HG02852 (cell line): ENCODE results near the gene PLIN1.

Experiments used
- ATAC-seq: cut with Tn5 transposase; IDR thresholded peaks from one replicate; pipeline ENCODE4 v1.9.1; 2021; ENCODE audit warnings: mild to moderate bottlenecking, moderate library complexity; ENCODE audit not compliant: unreplicated experiment

PLIN1 gene

GRCh38 chr15:89672221-89673164 lies 6.7 kb downstream of the PLIN1 start:
- no peak for ATAC-seq

GRCh38 chr15:89671687-89672086 lies 7.5 kb downstream of the PLIN1 start:
- ATAC-seq, result no peak

GRCh38 chr15:89670971-89671560 lies 8.1 kb downstream of the PLIN1 start:
- no peak for ATAC-seq

DNA sequence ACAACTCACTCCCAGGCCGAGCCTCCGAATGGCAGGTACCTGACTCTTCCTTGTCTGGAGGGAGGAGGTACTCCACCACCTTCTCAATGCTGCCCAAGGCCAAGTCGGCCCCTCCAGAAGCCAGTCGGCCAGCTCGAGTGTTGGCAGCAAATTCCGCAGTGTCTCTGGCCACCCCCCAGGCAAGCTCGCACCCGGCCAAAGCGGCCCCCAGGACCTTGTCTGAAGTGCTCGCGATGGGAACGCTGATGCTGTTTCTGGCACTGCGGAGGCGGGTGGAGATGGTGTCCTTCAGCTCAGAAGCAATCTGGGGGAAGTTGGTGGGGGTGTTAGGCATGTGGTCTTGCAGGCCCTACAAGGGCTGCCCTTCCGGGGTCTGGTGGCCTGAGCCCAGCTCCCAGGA lies 9.2 kb downstream of the PLIN1 start:
- ATAC-seq, result no peak

GRCh38 chr15:89669309-89669865 lies 9.8 kb downstream of the PLIN1 start:
- ATAC-seq, result no peak

DNA sequence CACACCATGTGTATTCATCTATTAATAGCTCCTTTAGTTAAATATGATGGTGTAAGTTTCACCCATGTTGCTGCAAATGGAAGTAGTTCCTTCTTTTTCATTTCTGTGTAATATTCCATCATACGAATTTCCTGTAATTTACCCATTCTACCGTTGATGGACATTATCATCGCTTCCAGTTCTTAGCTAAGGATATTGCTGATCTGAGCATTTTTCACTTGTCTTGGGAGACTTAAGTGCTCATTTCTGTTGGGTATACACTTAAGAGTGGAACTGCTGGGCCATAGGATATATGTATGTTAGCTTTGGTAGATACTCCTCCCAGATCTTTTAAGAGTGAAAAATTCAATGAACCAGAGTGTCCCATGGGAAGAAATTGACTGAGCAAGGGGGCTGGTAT lies 11.0 kb downstream of the PLIN1 start:
- ATAC-seq, result no peak

DNA sequence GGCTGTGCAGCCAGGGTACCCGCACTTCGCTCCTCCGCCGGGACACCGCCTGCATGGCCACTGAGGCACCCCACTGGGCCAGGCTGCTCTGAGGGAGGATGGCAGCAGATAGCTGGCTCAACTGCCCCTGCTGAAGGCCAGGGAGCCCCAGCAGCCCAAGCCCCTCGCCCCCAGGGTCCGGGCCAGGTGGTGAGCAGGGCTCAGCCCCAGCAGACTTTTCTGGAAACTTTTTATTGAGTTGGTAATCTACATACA lies 11.5 kb downstream of the PLIN1 start:
- no peak for ATAC-seq

DNA sequence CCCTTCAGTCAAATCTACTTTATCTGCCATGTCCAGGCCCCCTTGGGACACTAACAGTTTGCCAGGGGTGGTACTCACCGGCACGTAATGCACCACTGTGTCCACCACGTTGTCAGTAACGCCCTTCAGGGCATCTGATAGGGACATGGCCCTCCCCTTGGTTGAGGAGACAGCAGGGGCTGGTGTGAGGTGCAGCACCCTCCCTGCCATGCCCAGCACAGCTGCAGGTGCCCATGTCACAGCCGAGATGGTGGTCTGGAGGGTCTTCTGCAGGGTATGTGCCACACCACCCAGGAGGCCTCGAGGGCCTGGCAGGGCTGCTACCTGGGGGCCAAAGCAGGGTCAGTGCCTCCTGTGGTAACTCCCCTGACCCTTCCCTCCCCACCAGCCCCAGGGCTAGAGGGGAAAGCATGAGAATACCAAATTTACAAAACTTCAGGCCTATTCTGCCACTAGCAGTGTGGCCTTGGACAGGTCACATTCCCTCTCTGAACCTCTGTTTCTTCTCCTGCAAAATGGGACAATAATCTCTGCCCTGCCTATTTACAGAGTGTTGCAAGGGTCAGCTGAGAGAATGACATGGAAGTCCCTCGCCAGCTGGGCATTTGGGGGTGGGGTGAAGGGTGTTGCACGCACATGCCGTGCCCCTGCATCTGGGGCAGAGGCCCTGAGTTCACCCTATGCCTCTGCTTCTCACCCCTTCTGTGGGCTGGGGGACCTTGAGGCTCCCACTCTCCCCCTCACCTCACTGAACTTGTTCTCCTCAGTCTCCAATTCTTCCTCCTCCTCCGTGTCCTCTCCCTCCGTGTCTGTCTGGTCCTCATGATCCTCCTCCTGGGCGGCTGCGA lies 12.1 kb downstream of the PLIN1 start:
- no peak for ATAC-seq

DNA sequence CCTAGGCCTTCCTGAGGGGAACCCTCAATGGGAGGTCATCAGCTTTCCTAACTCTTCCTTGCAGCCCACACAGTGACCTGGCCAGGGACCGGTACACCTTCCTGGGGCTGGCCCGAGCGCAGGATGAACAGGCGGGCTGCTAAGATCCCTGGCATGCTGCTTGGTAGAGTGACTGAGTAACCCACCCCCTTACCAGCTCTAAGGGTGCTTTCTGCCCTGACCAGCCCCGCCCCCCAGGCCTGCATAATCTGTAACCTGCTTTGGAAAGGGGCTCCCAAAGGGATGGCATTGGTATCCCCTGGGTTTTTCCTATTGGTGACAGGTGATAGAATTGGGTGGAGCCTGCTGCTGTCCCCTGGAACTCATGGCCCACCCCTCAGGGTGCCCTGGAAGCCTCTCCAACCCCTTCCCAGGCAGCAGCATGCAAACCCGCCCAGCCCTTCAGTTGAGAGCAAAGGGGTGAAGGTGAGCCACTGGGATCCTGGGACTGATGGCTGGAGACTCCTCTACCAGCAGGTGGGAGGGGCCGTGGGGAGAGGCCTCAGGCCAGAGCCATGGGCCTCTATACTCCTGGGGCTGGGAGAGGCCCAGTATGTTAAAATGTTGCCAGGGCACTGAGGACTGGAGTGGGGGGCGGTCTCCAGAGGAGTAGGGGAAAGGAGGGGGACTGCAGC lies 12.8 kb downstream of the PLIN1 start:
- no peak for ATAC-seq

- ATAC-seq, result no peak
Observed at GRCh38 chr15:89665449-89666181, 13.6 kb downstream of the PLIN1 start.

- ATAC-seq, result no peak
Observed at GRCh38 chr15:89664441-89665350, 14.5 kb downstream of the PLIN1 start.

DNA sequence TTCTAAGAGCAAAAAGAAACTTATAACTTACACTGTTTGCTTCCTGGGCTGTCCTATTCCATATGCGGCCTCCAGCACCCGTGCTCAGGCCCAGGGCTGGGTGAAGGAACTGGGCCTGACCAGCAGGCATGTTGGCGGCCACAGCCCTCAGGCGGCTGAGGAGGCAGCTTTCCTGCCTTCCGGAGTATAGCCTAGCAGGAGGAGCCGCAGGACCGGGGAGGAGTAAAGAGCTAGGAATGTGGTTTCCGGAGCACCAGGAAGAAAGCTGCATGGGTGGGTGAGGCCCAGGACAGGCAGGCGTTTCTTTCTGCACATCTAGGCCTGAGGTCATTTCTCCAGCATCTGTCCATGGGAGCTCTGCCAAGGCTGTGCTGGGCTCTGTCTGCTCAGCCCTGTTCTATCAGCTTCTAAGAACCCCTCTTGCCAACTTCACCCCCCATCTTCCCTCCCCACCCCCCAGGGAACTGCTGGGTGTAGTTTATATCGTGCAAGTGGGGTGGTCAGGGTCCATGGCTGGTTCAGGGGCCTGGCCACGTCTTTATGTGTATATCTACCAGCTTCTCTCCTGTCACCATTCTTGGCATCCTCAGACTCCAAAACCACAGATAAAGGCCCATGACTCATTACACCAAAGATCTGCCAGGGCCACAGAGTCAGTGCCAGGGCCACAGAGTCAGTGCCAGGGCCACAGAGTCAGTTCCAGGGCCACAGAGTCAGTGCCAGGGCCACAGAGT lies 16.1 kb downstream of the PLIN1 start:
- no peak for ATAC-seq

GRCh38 chr15:89660556-89660955 lies 18.6 kb downstream of the PLIN1 start:
- no peak for ATAC-seq

DNA sequence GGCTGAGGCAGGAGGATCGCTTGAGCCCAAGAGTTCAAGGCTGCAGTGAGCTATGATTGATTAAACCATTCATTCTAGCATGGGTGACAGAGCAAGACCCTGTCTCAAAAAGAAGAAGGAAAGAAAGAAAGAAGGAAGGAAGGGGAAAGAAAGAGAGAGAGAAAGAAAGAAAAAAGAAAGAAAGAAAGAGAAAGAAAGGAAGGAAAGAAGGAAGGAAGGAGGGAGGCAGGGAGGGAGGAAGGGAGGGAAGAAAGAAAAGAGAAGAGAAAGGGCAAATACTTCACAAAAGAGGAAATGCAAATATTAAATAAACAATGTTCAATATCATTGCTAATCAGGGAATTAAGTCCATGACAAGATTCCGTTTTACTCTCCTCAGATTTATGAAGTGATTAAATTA lies 19.9 kb downstream of the PLIN1 start:
- ATAC-seq, result no peak

- ATAC-seq, result no peak
Observed at GRCh38 chr15:89657686-89658200, 21.4 kb downstream of the PLIN1 start.

- ATAC-seq, result no peak
Observed at GRCh38 chr15:89656116-89656815, 22.9 kb downstream of the PLIN1 start.
